Measurements from ENCODE around the gene CHD9NB.

- TF ChIP-seq CTCF (IDR thresholded peaks at IDR 0.05 in 4 of 5, conservative IDR thresholded peaks at IDR 0.05 in 1 of 5) (no peak), POLR2A (IDR thresholded peaks at IDR 0.05) (no peak)
Observed at GRCh38 chr16:53058882-53059281, 6.2 kb upstream of the CHD9NB start.
